AG04449 (cell line): ENCODE results near the gene GLDN.

Experiments
- CTCF ChIA-PET: fragments of 350-600 bp; formaldehyde crosslinking; extraction: SDS; loops from one replicate; lab custom pipeline; 2021; ENCODE audit warnings: antibody characterized with exemption; lab: Yijun Ruan, JAX
- POLR2A ChIA-PET: fragments of 400-600, 350-600 bp; formaldehyde crosslinking; extraction: SDS; loops from one replicate; lab custom pipeline; 2020; ENCODE audit warnings: antibody characterized with exemption, inconsistent platforms; lab: Yijun Ruan, JAX
- DNase-seq: peaks from one replicate; pipeline ENCODE4 v3.0.0-alpha.2; 2010; ENCODE audit warnings: low read depth, low spot score
- H3K4me3 ChIP-seq: 2 replicates; pipeline ENCODE4 v1.5.1; 2011; ENCODE audit warnings: low read depth, mild to moderate bottlenecking, control low read depth, low read length
- CTCF ChIP-seq: IDR thresholded peaks from one replicate; pipeline ENCODE4 v1.5.1; 2011; ENCODE audit warnings: mild to moderate bottlenecking, moderate library complexity, low read length, control low read depth, inconsistent platforms; ENCODE audit not compliant: insufficient read depth; ENCODE audit errors: missing control alignments

Gene GLDN

DNA sequence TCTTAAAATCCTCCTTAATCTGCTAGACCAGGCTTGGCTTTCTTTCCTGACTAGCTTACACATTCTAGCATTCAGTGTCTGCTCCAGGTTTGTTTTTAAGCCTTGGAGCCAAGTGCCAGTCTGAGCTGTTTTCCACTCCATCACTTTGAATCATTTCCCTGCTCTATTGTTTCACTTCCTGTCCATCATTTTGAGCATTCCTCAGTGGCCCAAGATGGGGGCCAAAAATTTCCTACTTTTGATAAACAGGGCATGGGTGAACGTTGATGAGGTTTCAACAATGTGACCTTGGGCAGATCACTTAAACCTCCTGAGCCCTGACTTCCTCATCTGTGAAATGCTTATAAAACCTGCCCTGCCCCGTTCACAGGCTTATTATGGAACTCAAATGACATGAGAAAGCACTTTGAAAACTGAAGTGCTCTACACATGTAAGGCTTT lies 7.4 kb upstream of the GLDN start:
- no peak for DNase-seq
- no peak for TF ChIP-seq CTCF
- ChIA-PET CTCF (interaction anchor here (0.9 to 1.3 kb wide), 2 partner anchors 46 to 104 kb away, joined by 3 to 4 read pairs; no protein-coding TSS in a partner anchor), POLR2A (no interaction called here)
- no peak overlapping the region for H3K4me3 ChIP-seq

DNA sequence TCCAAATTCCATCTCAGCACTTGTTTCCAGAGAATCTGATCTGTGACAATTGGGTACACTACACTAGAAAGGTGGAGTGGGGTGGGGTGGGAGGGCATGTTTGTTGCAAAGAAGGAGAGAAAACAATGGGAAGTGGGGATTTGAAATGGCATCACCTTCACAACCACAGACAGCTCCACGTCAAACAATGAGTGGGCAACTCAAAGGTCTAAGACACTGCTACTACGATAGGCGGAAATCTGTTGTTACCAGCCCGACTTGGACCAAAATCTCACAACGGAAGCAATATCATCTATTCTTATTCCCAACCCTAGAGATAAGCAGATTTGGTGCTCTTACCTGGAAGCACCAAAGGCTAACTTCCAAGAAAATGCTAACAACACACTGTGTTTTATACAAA lies 6.4 kb upstream of the GLDN start:
- DNase-seq, result no peak
- no peak for TF ChIP-seq CTCF
- CTCF ChIA-PET, result no interaction called here
- H3K4me3 ChIP-seq, result no peak overlapping the region
- POLR2A ChIA-PET, result no interaction called here

- no peak overlapping the region for H3K4me3 ChIP-seq
- POLR2A ChIA-PET, result no interaction called here
- CTCF ChIA-PET, result no interaction called here
- DNase-seq, result no peak
- no peak for TF ChIP-seq CTCF
These were observed 5.7 kb upstream of the GLDN start for GRCh38 chr15:51335538-51336410.

DNA sequence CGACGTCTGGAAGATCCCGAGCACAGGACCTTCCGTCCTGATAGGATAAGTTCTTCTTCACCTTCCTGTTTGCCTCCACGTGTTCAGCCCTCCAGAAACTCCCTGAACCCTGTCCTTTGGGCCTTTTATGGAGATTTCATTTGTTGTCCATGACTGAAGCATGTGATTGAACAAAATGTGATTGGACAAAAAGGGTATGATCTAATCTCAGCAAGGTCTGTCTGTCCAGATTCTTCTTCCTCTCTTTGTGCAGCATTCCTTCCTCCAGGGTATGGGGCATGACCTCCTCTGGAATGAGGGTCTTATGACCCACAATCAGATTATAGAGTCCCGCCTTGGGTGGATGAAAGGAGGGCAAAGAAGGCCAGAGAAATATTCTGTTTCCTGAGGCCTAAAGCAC lies 3.0 kb upstream of the GLDN start, which contains the start of gene CYP19A1:
TSS of gene CYP19A1 (minus strand) at position 101 of the 400 bp plus-strand sequence. CDS start 95,684 bp downstream, outside the sequence.
- no peak for TF ChIP-seq CTCF
- DNase-seq, result no peak
- CTCF ChIA-PET, result no interaction called here
- H3K4me3 ChIP-seq, result no peak within 1 kb of the TSS
- POLR2A ChIA-PET, result no interaction called here

GRCh38 chr15:51342227-51342999 lies 958 bp downstream of the GLDN start:
- POLR2A ChIA-PET, result no interaction called here
- CTCF ChIA-PET, result no interaction called here
- DNase-seq, result no peak
- TF ChIP-seq CTCF, result no peak
- no peak overlapping the region for H3K4me3 ChIP-seq

GRCh38 chr15:51343466-51343865 lies 2.0 kb downstream of the GLDN start:
- ChIA-PET POLR2A (no interaction called here), CTCF (no interaction called here)
- TF ChIP-seq CTCF, result no peak
- no peak overlapping the region for H3K4me3 ChIP-seq
- no peak for DNase-seq
